IgD-negative memory B cell (primary cell): ENCODE data around the gene VSIG8. TPM values are rescaled to one million over a fixed set of nuclear protein-coding genes. Genes with fewer than 3 reads are reported as not detected.

ENCODE experiments used
- H3K27ac Mint-ChIP-seq, 3 donors: one replicate each; pipeline ENCODE4 v1.8.0; 2020 to 2022; ENCODE audit warnings: mild to moderate bottlenecking in 3 of 3, mixed read lengths in 3 of 3, moderate library complexity in 1 of 3
- H3K27me3 Mint-ChIP-seq: one replicate; pipeline ENCODE4 v1.8.0; 2021; ENCODE audit warnings: mixed read lengths
- H3K36me3 Mint-ChIP-seq: one replicate; pipeline ENCODE4 v1.8.0; 2020; ENCODE audit warnings: mild to moderate bottlenecking, mixed read lengths
- H3K4me1 Mint-ChIP-seq, 3 donors: one replicate each; pipeline ENCODE4 v1.8.0; 2020 to 2022; ENCODE audit warnings: mixed read lengths in 3 of 3, mild to moderate bottlenecking in 1 of 3
- H3K4me3 Mint-ChIP-seq, 4 donors: one replicate each; pipeline ENCODE4 v1.8.0; 2020 to 2022; ENCODE audit warnings: mild to moderate bottlenecking in 4 of 4, mixed read lengths in 4 of 4, moderate library complexity in 3 of 4
- H3K9me3 Mint-ChIP-seq, 3 donors: one replicate each; pipeline ENCODE4 v1.8.0; 2020 to 2021; ENCODE audit warnings: mixed read lengths in 3 of 3, mild to moderate bottlenecking in 1 of 3
- polyA plus RNA-seq: library from polyadenylated mRNA; unstranded; fragments of 300-500 nt; fragmentation: Illumina TruSeq; gene quantifications from one replicate; pipeline ENCODE4 v1.2.3, GENCODE V29; 2021

Gene VSIG8
- polyA plus RNA-seq, 1 donor from 2014 or later = not detected

GRCh38 chr1:159817276-159818041 lies 45.0 kb downstream of the VSIG8 start:
- no peak overlapping the region for H3K27ac Mint-ChIP-seq
- no peaks in the 10 kb centered on the region for H3K9me3 Mint-ChIP-seq
- no peak overlapping the region for H3K4me3 Mint-ChIP-seq
- peaks cover 0 to under 1% (median 0%) of the 10 kb centered on the region in 3 donors for H3K4me1 Mint-ChIP-seq
- peaks cover 17% of the 10 kb centered on the region for H3K27me3 Mint-ChIP-seq
- peaks cover 2% of the 10 kb centered on the region for H3K36me3 Mint-ChIP-seq

GRCh38 chr1:159815926-159816325 lies 46.5 kb downstream of the VSIG8 start:
- H3K27ac Mint-ChIP-seq = no peak overlapping the region
- H3K27me3 Mint-ChIP-seq = peaks cover 13% of the 10 kb centered on the region
- H3K4me1 Mint-ChIP-seq = no peaks in the 10 kb centered on the region
- H3K36me3 Mint-ChIP-seq = peaks cover 2% of the 10 kb centered on the region
- no peaks in the 10 kb centered on the region for H3K9me3 Mint-ChIP-seq
- no peak overlapping the region for H3K4me3 Mint-ChIP-seq

- H3K27me3 Mint-ChIP-seq = peaks cover 37% of the 10 kb centered on the region
- H3K4me1 Mint-ChIP-seq = peaks cover 0 to 7% (median 4%) of the 10 kb centered on the region in 3 donors
- H3K9me3 Mint-ChIP-seq = no peaks in the 10 kb centered on the region
- no peak overlapping the region for H3K27ac Mint-ChIP-seq
- no peaks in the 10 kb centered on the region for H3K36me3 Mint-ChIP-seq
- no peak overlapping the region for H3K4me3 Mint-ChIP-seq
Measured at GRCh38 chr1:159804924-159805323, 57.5 kb downstream of the VSIG8 start.

Other genes with a start within 250 kb of the VSIG8 start
- gene CRP, start 148.1 kb downstream of the VSIG8 start, polyA plus RNA-seq = not detected
- gene DUSP23, start 81.7 kb downstream of the VSIG8 start, polyA plus RNA-seq = 42.3 TPM
- gene FCRL6, start 60.3 kb downstream of the VSIG8 start, polyA plus RNA-seq = 2.1 TPM
- gene SLAMF8, start 35.8 kb downstream of the VSIG8 start, polyA plus RNA-seq = not detected
- gene CFAP45, start 37.5 kb upstream of the VSIG8 start, polyA plus RNA-seq = 1.2 TPM
- 1,399 TPM for gene TAGLN2, start 62.9 kb upstream of the VSIG8 start, polyA plus RNA-seq
- 0.08 TPM for gene IGSF9, start 83.0 kb upstream of the VSIG8 start, polyA plus RNA-seq
- gene SLAMF9, start 91.6 kb upstream of the VSIG8 start, polyA plus RNA-seq = not detected
- gene PIGM, start 169.3 kb upstream of the VSIG8 start, polyA plus RNA-seq = 1.9 TPM
- gene KCNJ10, start 207.5 kb upstream of the VSIG8 start, polyA plus RNA-seq = not detected
- not detected for gene KCNJ9, start 218.9 kb upstream of the VSIG8 start, polyA plus RNA-seq
- gene IGSF8, start 236.0 kb upstream of the VSIG8 start, polyA plus RNA-seq = 35.4 TPM